H9 (cell line): ENCODE measurements around the gene EIF2D. TPM values are rescaled to one million over a fixed set of nuclear protein-coding genes. Genes with fewer than 3 reads are reported as not detected.

ENCODE experiments used
- DNase-seq: peaks from one replicate; pipeline ENCODE4 v3.0.0-alpha.2; 2017
- H2AFZ ChIP-seq: one replicate; pipeline ENCODE4 v1.6.1; 2013; ENCODE audit warnings: mild to moderate bottlenecking, low read length, control low read depth, moderate library complexity
- H2AK5ac ChIP-seq: 2 replicates; pipeline ENCODE4 v1.6.1; 2013; ENCODE audit warnings: low read length, control low read depth, mixed read lengths; ENCODE audit not compliant: insufficient read length
- H2BK120ac ChIP-seq: one replicate; pipeline ENCODE4 v1.6.1; 2013; ENCODE audit warnings: low read depth, mild to moderate bottlenecking, low read length, control low read depth, inconsistent platforms; ENCODE audit not compliant: poor library complexity, severe bottlenecking
- H2BK12ac ChIP-seq: 2 replicates; pipeline ENCODE4 v1.6.1; 2013; ENCODE audit warnings: low read length, control low read depth, mixed read lengths, low read depth; ENCODE audit not compliant: insufficient read length
- H2BK15ac ChIP-seq: 2 replicates; pipeline ENCODE4 v1.6.1; 2013; ENCODE audit warnings: low read depth, low read length, control low read depth
- H2BK20ac ChIP-seq: one replicate; pipeline ENCODE4 v1.6.1; 2013; ENCODE audit warnings: low read depth, mild to moderate bottlenecking, low read length, control low read depth, inconsistent platforms; ENCODE audit not compliant: poor library complexity, severe bottlenecking
- H2BK5ac ChIP-seq: 2 replicates; pipeline ENCODE4 v1.6.1; 2013; ENCODE audit warnings: low read length, control low read depth, mixed read lengths; ENCODE audit not compliant: insufficient read length
- H3K14ac ChIP-seq: 2 replicates; pipeline ENCODE4 v1.6.1; 2013; ENCODE audit warnings: low read length, control low read depth; ENCODE audit not compliant: insufficient read depth
- H3K18ac ChIP-seq: 2 replicates; pipeline ENCODE4 v1.6.1; 2013; ENCODE audit warnings: low read depth, mild to moderate bottlenecking, mixed read lengths, low read length, control low read depth; ENCODE audit not compliant: insufficient read length
- H3K23ac ChIP-seq: 2 replicates; pipeline ENCODE4 v1.6.1; 2013; ENCODE audit warnings: low read length, control low read depth, mixed read lengths, low read depth; ENCODE audit not compliant: insufficient read length
- H3K23me2 ChIP-seq: 2 replicates; pipeline ENCODE4 v1.6.1; 2013; ENCODE audit warnings: low read depth, mild to moderate bottlenecking, mixed read lengths, low read length, control low read depth; ENCODE audit not compliant: insufficient read length, poor library complexity, severe bottlenecking
- H3K27ac ChIP-seq: 2 replicates; pipeline ENCODE4 v1.5.1; 2013; ENCODE audit warnings: low read length, control low read depth, mixed read lengths, low read depth; ENCODE audit not compliant: insufficient read length
- H3K27me3 ChIP-seq: 2 replicates; pipeline ENCODE4 v1.6.1; 2013; ENCODE audit warnings: low read length, control low read depth, inconsistent platforms; ENCODE audit not compliant: insufficient read depth
- H3K4ac ChIP-seq: 2 replicates; pipeline ENCODE4 v1.6.1; 2013; ENCODE audit warnings: low read depth, mild to moderate bottlenecking, control low read depth, inconsistent platforms, low read length, moderate library complexity
- H3K4me1 ChIP-seq: 2 replicates; pipeline ENCODE4 v1.6.1; 2013; ENCODE audit warnings: low read length, control low read depth, inconsistent platforms; ENCODE audit not compliant: insufficient read depth
- H3K4me2 ChIP-seq: 2 replicates; pipeline ENCODE4 v1.6.1; 2013; ENCODE audit warnings: low read length, control low read depth, mixed read lengths; ENCODE audit not compliant: insufficient read length, insufficient read depth
- H3K56ac ChIP-seq: 2 replicates; pipeline ENCODE4 v1.6.1; 2013; ENCODE audit warnings: low read depth, mild to moderate bottlenecking, mixed read lengths, low read length, control low read depth; ENCODE audit not compliant: insufficient read length
- H3K79me1 ChIP-seq: 2 replicates; pipeline ENCODE4 v1.6.1; 2013; ENCODE audit warnings: low read depth, mild to moderate bottlenecking, moderate library complexity, low read length, control low read depth, inconsistent platforms; ENCODE audit not compliant: insufficient read depth, poor library complexity, severe bottlenecking
- H3K79me2 ChIP-seq: 2 replicates; pipeline ENCODE4 v1.6.1; 2013; ENCODE audit warnings: low read length, control low read depth, inconsistent platforms; ENCODE audit not compliant: insufficient read depth
- H3K9ac ChIP-seq: 2 replicates; pipeline ENCODE4 v1.6.1; 2013; ENCODE audit warnings: low read length, control low read depth, mixed read lengths; ENCODE audit not compliant: insufficient read length; ENCODE audit errors: extremely low read depth
- H3K9me3 ChIP-seq: one replicate; pipeline ENCODE4 v1.6.1; 2013; ENCODE audit warnings: low read depth, low read length, inconsistent platforms; ENCODE audit not compliant: control insufficient read depth
- H3T11ph ChIP-seq: one replicate; pipeline ENCODE4 v1.6.1; 2013; ENCODE audit warnings: mild to moderate bottlenecking, low read length, control low read depth, inconsistent platforms
- H4K20me1 ChIP-seq: one replicate; pipeline ENCODE4 v1.6.1; 2013; ENCODE audit not compliant: control insufficient read depth, insufficient read length, insufficient read depth
- H4K5ac ChIP-seq: 2 replicates; pipeline ENCODE4 v1.6.1; 2013; ENCODE audit warnings: low read depth, mild to moderate bottlenecking, mixed read lengths, low read length, control low read depth; ENCODE audit not compliant: insufficient read length
- H4K8ac ChIP-seq: replicated peaks from 2 replicates; pipeline ENCODE4 v1.6.1; 2013; ENCODE audit warnings: low read length, control low read depth, mixed read lengths, low read depth; ENCODE audit not compliant: insufficient read length
- H4K91ac ChIP-seq: 2 replicates; pipeline ENCODE4 v1.6.1; 2013; ENCODE audit warnings: low read depth, mild to moderate bottlenecking, moderate library complexity, mixed read lengths, low read length, control low read depth; ENCODE audit not compliant: insufficient read length
- H3K27ac Mint-ChIP-seq, 3 experiments: 2 replicates in 2 of 3; 3 replicates in 1 of 3; pipeline ENCODE4 v1.8.0; 2020 to 2021; ENCODE audit warnings: mixed read lengths in 3 of 3, mild to moderate bottlenecking in 1 of 3, moderate library complexity in 1 of 3
- H3K27me3 Mint-ChIP-seq: 2 replicates; pipeline ENCODE4 v1.8.0; 2021; ENCODE audit warnings: low read depth, mild to moderate bottlenecking, moderate library complexity, mixed read lengths
- H3K36me3 Mint-ChIP-seq, 3 experiments: 2 replicates in 2 of 3; 3 replicates in 1 of 3; pipeline ENCODE4 v1.8.0; 2020 to 2021; ENCODE audit warnings: low read depth in 3 of 3, mixed read lengths in 3 of 3; ENCODE audit not compliant: insufficient read depth in 1 of 3
- H3K4me1 Mint-ChIP-seq, 2 experiments: 2 replicates each; pipeline ENCODE4 v1.8.0; 2020; ENCODE audit warnings: mixed read lengths in 2 of 2
- H3K4me3 Mint-ChIP-seq, 2 experiments: 2 replicates in 1 of 2; 3 replicates in 1 of 2; pipeline ENCODE4 v1.8.0; 2020 to 2021; ENCODE audit warnings: mild to moderate bottlenecking in 2 of 2, mixed read lengths in 2 of 2, moderate library complexity in 1 of 2
- H3K9me3 Mint-ChIP-seq, 2 experiments: 2 replicates in 1 of 2; 3 replicates in 1 of 2; pipeline ENCODE4 v1.8.0; 2020; ENCODE audit warnings: mild to moderate bottlenecking in 2 of 2, mixed read lengths in 2 of 2, moderate library complexity in 1 of 2
- WGBS: extraction: QIAGEN DNeasy Blood & Tissue Kit; methylation state at CpG from one replicate; pipeline ENCODE4 v1.1.7; 2013; ENCODE audit warnings: missing lambda C conversion rate, low lambda C conversion rate, mixed read lengths; ENCODE audit not compliant: insufficient read length; ENCODE audit errors: extremely low coverage; 5-methylcytosine and 5-hydroxymethylcytosine counted together
- total RNA-seq: library from RNA; stranded (reverse); gene quantifications from 2 replicates; pipeline ENCODE4 v1.2.1, GENCODE V29; 2021
- TF ChIP-seq, protein P1 (sequence below): fragments of 200-600 bp; sonication (generic); conservative IDR thresholded peaks from 3 replicates; pipeline ENCODE4 v1.8.0; 2021; ENCODE audit warnings: antibody characterized with exemption, mild to moderate bottlenecking

Gene EIF2D
- total RNA-seq, 1 experiment from 2014 or later: 35.8 TPM

GRCh38 chr1:206651014-206651413 lies 38.7 kb upstream of the EIF2D start:
- Histone ChIP-seq H3K9ac (no peak overlapping the region), H3K27ac (no peak overlapping the region), H3K4ac (no peak overlapping the region), H2BK120ac (no peak overlapping the region), H3T11ph (no peak overlapping the region), H2BK5ac (no peak overlapping the region), H4K5ac (no peak overlapping the region), H3K79me1 (no peaks in the 10 kb centered on the region), H2BK20ac (no peak overlapping the region), H3K4me2 (no peak overlapping the region), H3K4me1 (no peaks in the 10 kb centered on the region), H2AK5ac (no peak overlapping the region), H3K18ac (no peak overlapping the region), H3K27me3 (no peaks in the 10 kb centered on the region), H3K23ac (no peak overlapping the region), H2BK15ac (no peak overlapping the region), H4K20me1 (no peaks in the 10 kb centered on the region), H3K56ac (no peak overlapping the region), H4K91ac (no peak overlapping the region), H2BK12ac (no peak overlapping the region), H3K23me2 (no peaks in the 10 kb centered on the region), H4K8ac (no peak overlapping the region), H2AFZ (no peak overlapping the region), H3K14ac (no peak overlapping the region), H3K79me2 (no peaks in the 10 kb centered on the region), H3K9me3 (no peaks in the 10 kb centered on the region)
- Mint-ChIP-seq H3K27ac (no peak overlapping the region), H3K4me3 (no peak overlapping the region), H3K9me3 (no peaks in the 10 kb centered on the region), H3K27me3 (peaks cover 2% of the 10 kb centered on the region; the same call in 1 of the 2 replicates), H3K36me3 (peaks cover 2 to 8% (median 7%) of the 10 kb centered on the region in 3 experiments; a peak in 5 of 7 replicates), H3K4me1 (peaks cover 8 to 11% of the 10 kb centered on the region in 2 experiments)
- TF ChIP-seq, protein P1, sequence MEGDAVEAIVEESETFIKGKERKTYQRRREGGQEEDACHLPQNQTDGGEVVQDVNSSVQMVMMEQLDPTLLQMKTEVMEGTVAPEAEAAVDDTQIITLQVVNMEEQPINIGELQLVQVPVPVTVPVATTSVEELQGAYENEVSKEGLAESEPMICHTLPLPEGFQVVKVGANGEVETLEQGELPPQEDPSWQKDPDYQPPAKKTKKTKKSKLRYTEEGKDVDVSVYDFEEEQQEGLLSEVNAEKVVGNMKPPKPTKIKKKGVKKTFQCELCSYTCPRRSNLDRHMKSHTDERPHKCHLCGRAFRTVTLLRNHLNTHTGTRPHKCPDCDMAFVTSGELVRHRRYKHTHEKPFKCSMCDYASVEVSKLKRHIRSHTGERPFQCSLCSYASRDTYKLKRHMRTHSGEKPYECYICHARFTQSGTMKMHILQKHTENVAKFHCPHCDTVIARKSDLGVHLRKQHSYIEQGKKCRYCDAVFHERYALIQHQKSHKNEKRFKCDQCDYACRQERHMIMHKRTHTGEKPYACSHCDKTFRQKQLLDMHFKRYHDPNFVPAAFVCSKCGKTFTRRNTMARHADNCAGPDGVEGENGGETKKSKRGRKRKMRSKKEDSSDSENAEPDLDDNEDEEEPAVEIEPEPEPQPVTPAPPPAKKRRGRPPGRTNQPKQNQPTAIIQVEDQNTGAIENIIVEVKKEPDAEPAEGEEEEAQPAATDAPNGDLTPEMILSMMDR: no peak
- no CpG with 5 or more reads among the region's 3 CpGs for WGBS
- DNase-seq: no peak
